ENCODE data around the gene MED15. TPM values are rescaled to one million over a fixed set of nuclear protein-coding genes. Genes with fewer than 3 reads are reported as not detected.

MED15 gene
- total and polyA plus RNA-seq, 2 of the 8 experiments (the other 6 are each of a cell fraction or from before 2014, with no cell fraction given), result 28.3 to 57.1 TPM

- TF ChIP-seq BCL11A (IDR thresholded peaks at IDR 0.05; ENCODE audit: low read depth in 2 of 2, low read length in 2 of 2) (no peak), POLR2A (IDR thresholded peaks at IDR 0.05; ENCODE audit: control extremely low read depth in 1 of 2, low read depth in 2 of 2, low read length in 2 of 2) (no peak), E2F6 (IDR thresholded peaks at IDR 0.05) (no peak), SUZ12 (IDR thresholded peaks at IDR 0.05; ENCODE audit: low read length) (no peak), TAF7 (optimal IDR thresholded peaks at IDR 0.05; ENCODE audit: borderline replicate concordance, low read depth, low read length) (no peak), CTBP2 (IDR thresholded peaks at IDR 0.05; ENCODE audit: borderline replicate concordance, insufficient read depth, insufficient read length, low read length) (no peak), ATF2 (IDR thresholded peaks at IDR 0.05; ENCODE audit: low read length) (no peak)
Measured at GRCh38 chr22:20466659-20467379, 40.6 kb upstream of the MED15 start (continued).

All from H1 (cell line).